ENCODE measurements around the gene ARMC12.

Gene ARMC12

DNA sequence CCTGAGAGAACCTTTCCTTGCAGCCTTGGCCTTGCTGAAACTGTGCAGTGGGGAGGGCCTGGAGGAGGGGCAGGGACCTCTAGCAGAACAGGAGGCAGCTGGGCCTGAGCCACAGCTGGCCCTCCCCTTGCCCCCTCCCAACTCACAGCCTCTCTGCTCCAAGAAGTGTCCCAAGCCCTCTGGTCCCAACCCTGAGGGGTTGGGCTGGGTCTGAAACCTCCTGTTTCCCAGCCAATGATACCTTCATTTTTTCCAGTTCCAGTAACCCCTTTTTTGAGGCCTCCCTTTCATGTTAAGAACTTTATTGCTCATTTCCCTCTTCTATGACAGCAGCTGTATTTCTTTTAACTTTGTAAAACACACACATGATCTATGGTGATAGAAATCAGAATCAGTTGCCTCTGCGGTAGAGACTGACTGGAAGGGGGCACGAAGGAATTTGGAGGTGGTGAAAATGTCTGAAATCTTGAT lies 17.9 kb upstream of the ARMC12 start:
- H3K4me3 ChIP-seq (ENCODE audit: low read length) = no peak overlapping the region
- TF ChIP-seq, protein P1, sequence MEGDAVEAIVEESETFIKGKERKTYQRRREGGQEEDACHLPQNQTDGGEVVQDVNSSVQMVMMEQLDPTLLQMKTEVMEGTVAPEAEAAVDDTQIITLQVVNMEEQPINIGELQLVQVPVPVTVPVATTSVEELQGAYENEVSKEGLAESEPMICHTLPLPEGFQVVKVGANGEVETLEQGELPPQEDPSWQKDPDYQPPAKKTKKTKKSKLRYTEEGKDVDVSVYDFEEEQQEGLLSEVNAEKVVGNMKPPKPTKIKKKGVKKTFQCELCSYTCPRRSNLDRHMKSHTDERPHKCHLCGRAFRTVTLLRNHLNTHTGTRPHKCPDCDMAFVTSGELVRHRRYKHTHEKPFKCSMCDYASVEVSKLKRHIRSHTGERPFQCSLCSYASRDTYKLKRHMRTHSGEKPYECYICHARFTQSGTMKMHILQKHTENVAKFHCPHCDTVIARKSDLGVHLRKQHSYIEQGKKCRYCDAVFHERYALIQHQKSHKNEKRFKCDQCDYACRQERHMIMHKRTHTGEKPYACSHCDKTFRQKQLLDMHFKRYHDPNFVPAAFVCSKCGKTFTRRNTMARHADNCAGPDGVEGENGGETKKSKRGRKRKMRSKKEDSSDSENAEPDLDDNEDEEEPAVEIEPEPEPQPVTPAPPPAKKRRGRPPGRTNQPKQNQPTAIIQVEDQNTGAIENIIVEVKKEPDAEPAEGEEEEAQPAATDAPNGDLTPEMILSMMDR (conservative IDR thresholded peaks at IDR 0.05; ENCODE audit: low read length) = no peak
- DNase-seq (ENCODE audit: low read depth) = no peak

DNA sequence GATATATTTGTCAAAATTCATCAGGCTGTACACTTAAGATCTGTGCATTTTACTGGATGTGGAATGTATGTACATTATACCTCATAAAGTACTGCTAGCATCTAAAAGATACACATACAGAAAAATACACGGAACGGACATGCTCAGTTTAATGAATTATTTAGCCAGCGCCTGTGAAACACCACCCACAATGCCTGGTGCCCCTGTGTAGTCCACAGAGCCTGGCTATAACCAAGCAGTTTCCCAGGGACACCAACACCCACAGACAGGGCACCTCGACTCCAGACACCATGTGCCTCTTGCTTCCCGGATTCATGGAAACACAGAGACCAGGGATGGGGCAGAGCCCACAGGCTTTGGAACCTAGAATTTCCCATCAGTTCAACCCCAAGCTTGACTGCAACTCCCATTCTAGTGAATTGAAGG lies 17.4 kb upstream of the ARMC12 start:
- DNase-seq (ENCODE audit: low read depth) = no peak
- no peak overlapping the region for H3K4me3 ChIP-seq (ENCODE audit: low read length)
- TF ChIP-seq, protein P1 (conservative IDR thresholded peaks at IDR 0.05; ENCODE audit: low read length) = no peak

DNA sequence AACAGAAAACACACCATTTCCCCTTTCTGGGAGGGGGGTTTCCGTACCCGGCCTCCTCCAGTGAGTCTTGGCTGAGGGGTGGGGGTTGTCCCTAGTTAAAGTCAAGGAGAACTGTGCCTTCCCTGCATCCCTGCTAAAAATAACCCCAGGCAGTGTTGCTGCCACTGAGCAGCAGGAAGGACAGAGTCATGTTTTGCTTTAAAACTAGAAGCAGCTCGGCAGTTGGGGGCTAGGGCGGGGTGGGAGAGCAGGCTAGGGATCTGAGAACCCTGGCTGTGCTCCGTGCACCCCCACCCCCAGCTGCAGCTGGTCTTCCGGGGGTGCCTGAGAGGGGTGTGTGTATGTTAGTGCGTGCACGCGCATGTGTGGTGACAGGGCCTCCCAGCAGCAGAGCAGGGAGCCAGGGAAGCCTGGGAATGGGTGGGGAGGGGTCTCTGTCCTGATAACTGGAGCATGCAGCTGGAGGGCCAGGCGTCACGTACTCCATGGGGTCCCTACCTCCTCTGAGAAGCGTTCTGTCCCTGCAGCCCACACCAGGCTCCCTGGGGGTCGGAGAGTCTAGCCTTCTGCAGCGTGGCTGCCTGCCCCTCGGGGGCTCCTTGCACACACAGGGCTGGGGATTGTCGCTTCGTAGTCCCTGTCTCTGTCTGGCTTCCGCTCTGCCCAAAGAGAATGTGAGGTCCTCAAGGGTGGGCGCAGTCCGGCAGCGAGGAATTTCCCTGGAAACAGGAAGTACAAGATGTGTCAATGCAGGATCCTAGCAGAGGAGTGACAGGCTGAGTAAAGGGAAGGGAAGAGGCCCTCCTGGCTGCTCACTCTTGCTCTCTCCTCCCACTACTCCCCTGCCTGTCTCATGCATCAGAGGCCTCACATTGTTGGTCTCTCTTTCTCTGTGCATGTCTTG lies 16.8 kb upstream of the ARMC12 start:
- TF ChIP-seq, protein P1 (conservative IDR thresholded peaks at IDR 0.05; ENCODE audit: low read length) = no peak
- DNase-seq (ENCODE audit: low read depth) = no peak
- H3K4me3 ChIP-seq (ENCODE audit: low read length) = 0 out of 2 replicates have a peak overlapping the region, but pooled peaks have one; percentile 7

DNA sequence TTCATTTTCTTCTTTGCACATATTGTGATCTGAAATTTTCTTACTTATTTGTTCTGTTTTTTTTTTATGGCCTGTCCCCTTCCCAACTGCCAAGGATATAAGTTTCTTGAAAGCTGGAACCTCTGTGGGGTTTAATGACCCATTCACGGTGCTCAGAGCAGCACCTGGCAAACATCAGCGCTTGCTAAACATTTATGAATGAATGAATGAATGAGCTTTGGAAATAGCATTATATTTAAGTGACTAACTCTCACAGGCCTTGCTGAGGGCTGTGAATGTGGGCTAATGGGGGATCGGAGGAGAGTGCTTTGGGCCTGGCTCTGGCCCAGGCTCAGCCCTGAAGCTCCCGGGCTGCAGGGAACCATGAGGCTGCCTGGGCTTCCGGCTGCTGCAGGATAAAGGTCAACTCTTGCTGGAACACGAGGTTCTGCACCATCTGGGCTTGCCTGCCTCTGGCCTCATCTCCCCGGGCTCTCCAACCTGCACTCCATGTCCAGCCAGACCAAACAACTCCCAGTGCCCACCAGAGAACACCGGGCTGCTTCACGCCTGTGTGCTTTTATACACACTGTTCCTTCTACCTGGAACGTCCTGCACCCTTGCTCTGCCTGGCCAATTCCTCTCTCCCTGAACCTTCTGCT lies 14.6 kb upstream of the ARMC12 start:
- no peak overlapping the region for H3K4me3 ChIP-seq (ENCODE audit: low read length)
- TF ChIP-seq, protein P1 (conservative IDR thresholded peaks at IDR 0.05; ENCODE audit: low read length) = no peak
- DNase-seq (ENCODE audit: low read depth) = no peak

DNA sequence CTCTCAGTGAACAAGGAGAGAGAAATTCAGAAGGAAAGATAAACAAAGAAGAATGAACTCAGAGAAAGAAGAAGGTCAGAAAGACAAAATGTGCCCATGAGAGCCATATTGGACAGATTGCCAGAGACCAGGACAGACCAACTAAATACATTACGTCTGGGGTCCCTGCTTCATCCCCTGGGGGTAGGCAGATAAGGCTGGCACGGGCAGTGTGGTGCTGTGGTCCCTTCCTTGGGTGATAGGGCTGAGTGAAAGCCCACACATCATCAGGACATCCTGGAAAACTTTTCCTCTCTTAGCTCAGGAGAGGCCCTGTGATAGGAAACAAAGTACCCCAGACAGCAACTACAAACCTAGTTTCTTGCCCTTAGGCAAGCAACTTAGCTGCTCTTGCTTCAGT lies 13.2 kb upstream of the ARMC12 start:
- H3K4me3 ChIP-seq (ENCODE audit: low read length) = no peak overlapping the region
- no peak for DNase-seq (ENCODE audit: low read depth)
- TF ChIP-seq, protein P1 (conservative IDR thresholded peaks at IDR 0.05; ENCODE audit: low read length) = no peak

DNA sequence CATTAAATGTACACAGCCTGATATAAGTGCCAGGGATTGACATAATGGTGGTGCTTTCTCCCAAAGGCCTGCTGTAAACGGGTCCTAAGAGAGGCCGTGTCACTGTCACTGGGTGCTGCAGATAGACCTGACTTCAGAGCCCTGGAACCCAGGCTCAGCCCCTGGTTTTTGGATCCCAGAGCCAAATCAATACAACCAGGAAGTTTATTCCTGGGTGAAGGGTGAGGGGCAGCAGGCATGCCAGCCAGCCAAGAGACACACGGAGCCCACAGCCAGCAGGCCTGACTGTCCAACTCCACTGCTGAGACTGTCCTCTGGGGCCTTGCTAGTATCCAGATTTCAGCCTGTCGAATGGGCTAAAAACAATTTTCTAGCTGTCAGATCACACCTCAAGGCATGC lies 12.8 kb upstream of the ARMC12 start:
- TF ChIP-seq, protein P1 (conservative IDR thresholded peaks at IDR 0.05; ENCODE audit: low read length) = no peak
- H3K4me3 ChIP-seq (ENCODE audit: low read length) = no peak overlapping the region
- DNase-seq (ENCODE audit: low read depth) = no peak
